Endothelial cell of umbilical vein (primary cell): ENCODE data around the gene CMTM7. TPM values are rescaled to one million over a fixed set of nuclear protein-coding genes. Genes with fewer than 3 reads are reported as not detected.

ENCODE experiments used
- BruUV-seq: library from RNA; stranded (reverse); fragments of 400-500 nt; replicated peaks from 2 replicates; lab custom pipeline; 2021; lab: Mats Ljungman, UMichigan
- CTCF ChIA-PET: fragments of 300-600, 350-600 bp; sonication (Branson Sonifier 250); formaldehyde crosslinking; loops from one replicate; lab custom pipeline; 2021; ENCODE audit warnings: antibody characterized with exemption, inconsistent platforms; lab: Charles Lee
- POLR2A ChIA-PET: fragments of 300-600, 350-600 bp; sonication (Branson Sonifier 250); formaldehyde crosslinking; loops from one replicate; lab custom pipeline; 2021; ENCODE audit warnings: antibody characterized with exemption, inconsistent platforms; lab: Charles Lee
- DNase-seq: peaks from one replicate; pipeline ENCODE4 v3.0.0-alpha.2; 2011; ENCODE audit warnings: low read depth, low spot score
- FAIRE-seq: peaks from 2 replicates; lab custom pipeline; 2011; peaks lifted over from hg19 to GRCh38; lab: Jason Lieb, UNC
- H2AFZ ChIP-seq: 2 replicates; pipeline ENCODE4 v1.6.0; 2012; ENCODE audit warnings: low read depth, low read length, control low read depth, inconsistent platforms
- H3K27ac ChIP-seq: 2 replicates; pipeline ENCODE4 v1.5.1; 2011; ENCODE audit warnings: low read depth, mild to moderate bottlenecking, control low read depth, low read length, moderate library complexity; ENCODE audit not compliant: insufficient read depth
- H3K27me3 ChIP-seq, 2 experiments: 2 replicates each; pipeline versions ENCODE4 v1.6.0 to v1.6.1; 2011; ENCODE audit warnings: low read length in 2 of 2, mixed read lengths in 1 of 2; ENCODE audit not compliant: control insufficient read depth in 2 of 2, insufficient read depth in 2 of 2
- H3K36me3 ChIP-seq, 2 experiments: 2 replicates in 1 of 2; 3 replicates in 1 of 2; pipeline ENCODE4 v1.5.1; 2011; ENCODE audit warnings: low read length in 2 of 2, mild to moderate bottlenecking in 1 of 2, moderate library complexity in 1 of 2; ENCODE audit not compliant: control insufficient read depth in 2 of 2, insufficient read depth in 2 of 2; ENCODE audit errors: extremely low read depth in 1 of 2
- H3K4me1 ChIP-seq: 3 replicates; pipeline ENCODE4 v1.5.1; 2011; ENCODE audit warnings: mild to moderate bottlenecking, low read length; ENCODE audit not compliant: control insufficient read depth, insufficient read depth; ENCODE audit errors: extremely low read depth
- H3K4me2 ChIP-seq: 2 replicates; pipeline ENCODE4 v1.6.1; 2011; ENCODE audit warnings: low read length, control low read depth, mixed read lengths; ENCODE audit not compliant: insufficient read depth
- H3K4me3 ChIP-seq, 3 experiments: fragments of 200-600 bp in 1 of 3; sonication (generic), shearing (Covaris generic) in 1 of 3; replicated peaks in 1 of 3; 2 replicates each; pipeline ENCODE4 v1.5.1; 2011 to 2016; ENCODE audit warnings: control low read depth in 3 of 3, low read length in 3 of 3, mild to moderate bottlenecking in 2 of 3, inconsistent platforms in 1 of 3, low read depth in 1 of 3, moderate library complexity in 1 of 3; ENCODE audit not compliant: insufficient read depth in 1 of 3
- H3K79me2 ChIP-seq: 2 replicates; pipeline ENCODE4 v1.6.0; 2012; ENCODE audit warnings: low read length, inconsistent platforms; ENCODE audit not compliant: control insufficient read depth, insufficient read depth
- H3K9ac ChIP-seq: replicated peaks from 2 replicates; pipeline ENCODE3; 2011; ENCODE audit warnings: low read length, control low read depth; ENCODE audit not compliant: insufficient read depth; ENCODE audit errors: extremely low read depth
- H3K9me1 ChIP-seq: replicated peaks from 3 replicates; pipeline ENCODE4 v1.6.0; 2011; ENCODE audit warnings: mild to moderate bottlenecking, low read length; ENCODE audit not compliant: control insufficient read depth, insufficient read depth; ENCODE audit errors: extremely low read depth
- H3K9me3 ChIP-seq: replicated peaks from 2 replicates; pipeline ENCODE4 v1.5.1; 2012; ENCODE audit warnings: low read length, inconsistent platforms; ENCODE audit not compliant: control insufficient read depth, insufficient read depth
- H4K20me1 ChIP-seq: replicated peaks from 2 replicates; pipeline ENCODE3; 2011; ENCODE audit warnings: mild to moderate bottlenecking, low read length; ENCODE audit not compliant: control insufficient read depth, insufficient read depth; ENCODE audit errors: extremely low read depth
- CTCF ChIP-seq, 2 donors: IDR thresholded peaks; 1 replicate in 1 of 2; 2 replicates in 1 of 2; pipeline ENCODE4 v1.5.1; 2011; ENCODE audit warnings: low read length in 2 of 2, mild to moderate bottlenecking in 2 of 2, moderate library complexity in 2 of 2, control low read depth in 1 of 2, inconsistent platforms in 1 of 2, low read depth in 1 of 2; ENCODE audit not compliant: insufficient read depth in 1 of 2; ENCODE audit errors: extremely low read depth in 1 of 2
- EZH2 ChIP-seq: IDR thresholded peaks from 2 replicates; pipeline ENCODE4 v1.6.1; 2012; ENCODE audit warnings: borderline replicate concordance, low read depth, mild to moderate bottlenecking, moderate library complexity, low read length, inconsistent platforms; ENCODE audit not compliant: severe bottlenecking
- FOS ChIP-seq: IDR thresholded peaks from 2 replicates; pipeline ENCODE4 v1.6.1; 2011; ENCODE audit warnings: mild to moderate bottlenecking, low read length, moderate library complexity, borderline replicate concordance; ENCODE audit not compliant: insufficient read depth
- GATA2 ChIP-seq: IDR thresholded peaks from 2 replicates; pipeline ENCODE4 v1.7.0; 2011; ENCODE audit warnings: low read depth, mild to moderate bottlenecking, moderate library complexity, mixed read lengths, low read length; ENCODE audit not compliant: insufficient read length, insufficient read depth
- JUN ChIP-seq: IDR thresholded peaks from 2 replicates; pipeline ENCODE4 v1.6.1; 2011; ENCODE audit warnings: borderline replicate concordance, low read depth; ENCODE audit not compliant: insufficient read length, insufficient read depth
- MAX ChIP-seq: IDR thresholded peaks from 2 replicates; pipeline ENCODE4 v1.6.1; 2011; ENCODE audit not compliant: insufficient read depth, insufficient read length
- MYC ChIP-seq: IDR thresholded peaks from one replicate; pipeline ENCODE4 v1.6.1; 2011; ENCODE audit warnings: mild to moderate bottlenecking, low read depth, low read length
- POLR2A ChIP-seq: IDR thresholded peaks from 2 replicates; pipeline ENCODE4 v1.6.1; 2012; ENCODE audit warnings: low read depth, mild to moderate bottlenecking, control low read depth, low read length
- POLR2AphosphoS5 ChIP-seq: IDR thresholded peaks from 2 replicates; pipeline ENCODE4 v1.6.1; 2012; ENCODE audit warnings: low read depth, mild to moderate bottlenecking, control low read depth, low read length, moderate library complexity; ENCODE audit not compliant: insufficient read depth
- dilution Hi-C: fragments of 300-500 bp; cut with MboI; formaldehyde crosslinking; loops from one replicate; pipeline ENCODE4 v1.15.0; 2019; ENCODE audit warnings: low sequenced_read_pairs; ENCODE audit not compliant: extremely low pct_ligation_motif_present
- intact Hi-C: fragments of 100-400 bp; cut with micrococcal nuclease; formaldehyde crosslinking; loops from one replicate; pipeline ENCODE4 v1.10.0; 2022
- polyA plus RNA-seq, 4 experiments: library from polyadenylated mRNA; depleted of rRNA in 3 of 4; stranded (reverse) in 3 of 4; unstranded in 1 of 4; fragments of >200 nt; gene quantifications; 2 replicates each; pipeline versions ENCODE4 v1.2.1 to v1.2.3, GENCODE V29; 2011 to 2012; ENCODE audit warnings: missing spikeins in 1 of 4
- total RNA-seq: library from RNA; stranded (reverse); gene quantifications from 2 replicates; pipeline ENCODE4 v1.2.3, GENCODE V29; 2021

Gene CMTM7
- total and polyA plus RNA-seq, 2 donors (not counting 3 experiments of a cell fraction or from before 2014, with no cell fraction given) = 44.7 to 88.5 TPM

GRCh38 chr3:32456429-32457130 is 64.9 kb downstream of the CMTM7 start:
- TF ChIP-seq EZH2 (no peak), MYC (no peak), POLR2AphosphoS5 (no peak), POLR2A (no peak), CTCF (IDR thresholded peaks at IDR 0.05; ENCODE audit: extremely low read depth in 1 of 2, insufficient read depth in 1 of 2, low read depth in 1 of 2, low read length in 2 of 2) (no peak), JUN (no peak), MAX (no peak), GATA2 (no peak), FOS (no peak)
- dilution Hi-C loops = no loop called here
- CTCF ChIA-PET = interaction anchor here (1.3 to 4.8 kb wide), 2 partner anchors 11 to 13 kb away, joined by 3 to 33 read pairs; no protein-coding TSS in a partner anchor
- Histone ChIP-seq H3K79me2 (no peaks in the 10 kb centered on the region), H3K4me2 (no peak overlapping the region), H3K4me1 (peaks cover 10% of the 10 kb centered on the region), H3K9me1 (no peaks in the 10 kb centered on the region), H3K4me3 (no peak overlapping the region), H2AFZ (no peak overlapping the region), H3K9ac (no peak overlapping the region), H4K20me1 (no peaks in the 10 kb centered on the region), H3K36me3 (peaks cover 3 to 14% of the 10 kb centered on the region in 2 experiments), H3K9me3 (no peaks in the 10 kb centered on the region), H3K27ac (no peak overlapping the region), H3K27me3 (no peaks in the 10 kb centered on the region)
- intact Hi-C loops = no loop called here
- DNase-seq (no peak), FAIRE-seq (no peak)
- POLR2A ChIA-PET = no interaction called here
- no TSS peak for BruUV-seq
